Sigmoid colon (tissue), 7 donors: ENCODE data around the gene SPTAN1. TPM values are rescaled to one million over a fixed set of nuclear protein-coding genes. Genes with fewer than 3 reads are reported as not detected.

ENCODE experiments used
- DNase-seq: peaks from one replicate; pipeline ENCODE4 v3.0.0-alpha.2; 2019
- H3K27ac ChIP-seq, 4 donors: fragments of 200-600 bp; sonication (generic); one replicate each; pipeline ENCODE4 v1.5.1; 2016 to 2019; ENCODE audit warnings: mild to moderate bottlenecking in 1 of 4
- H3K27me3 ChIP-seq, 3 donors: fragments of 200-600 bp; sonication (generic); one replicate each; pipeline ENCODE4 v1.5.1; 2019; ENCODE audit warnings: mild to moderate bottlenecking in 1 of 3
- H3K36me3 ChIP-seq, 4 donors: fragments of 200-600 bp; sonication (generic); one replicate each; pipeline ENCODE4 v1.5.1; 2016 to 2019
- H3K4me1 ChIP-seq, 4 donors: fragments of 200-600 bp; sonication (generic); one replicate each; pipeline ENCODE4 v1.5.1; 2017 to 2019
- H3K4me3 ChIP-seq, 4 donors: fragments of 200-600 bp; sonication (generic); one replicate each; pipeline ENCODE4 v1.5.1; 2017 to 2019; ENCODE audit warnings: mild to moderate bottlenecking in 2 of 4, moderate library complexity in 1 of 4
- H3K9me3 ChIP-seq, 4 donors: fragments of 200-600 bp in 3 of 4; sonication (generic) in 3 of 4; one replicate each; pipeline versions ENCODE4 v1.5.1 to v1.6.1; 2013 to 2019
- EP300 ChIP-seq, 4 donors: sonication (generic); formaldehyde crosslinking; IDR thresholded peaks; one replicate each; pipeline ENCODE4 v1.6.1; 2017; ENCODE audit warnings: antibody characterized with exemption in 4 of 4
- POLR2A ChIP-seq, 2 donors: fragments of 450-650 bp; IDR thresholded peaks; one replicate each; pipeline ENCODE4 v1.6.1; 2016; ENCODE audit warnings: antibody characterized with exemption in 2 of 2, mild to moderate bottlenecking in 2 of 2, moderate library complexity in 2 of 2
- POLR2AphosphoS5 ChIP-seq, 4 donors: sonication (generic); formaldehyde crosslinking; IDR thresholded peaks; one replicate each; pipeline ENCODE4 v1.6.1; 2017; ENCODE audit warnings: antibody characterized with exemption in 4 of 4
- WGBS, 2 donors: extraction: QIAGEN DNeasy Blood & Tissue Kit; methylation state at CpG; one replicate each; pipeline ENCODE4 v1.1.7; 2013; 5-methylcytosine and 5-hydroxymethylcytosine counted together
- intact Hi-C: fragments of 100-400 bp; cut with DNase I; formaldehyde crosslinking; loops from one replicate; pipeline ENCODE4 v1.15.1; 2023
- polyA plus RNA-seq, 3 donors: library from polyadenylated mRNA; stranded (reverse); fragments of 200-250 nt; gene quantifications; one replicate each; pipeline ENCODE4 v1.2.3, GENCODE V29; 2013
- total RNA-seq, 4 donors: library from RNA; depleted of rRNA; stranded (reverse); fragments of >200 nt; gene quantifications; one replicate each; pipeline ENCODE4 v1.1.0, GENCODE V29; 2016
- TF ChIP-seq, protein P1 (sequence below), 4 experiments: fragments of 450-650 bp in 3 of 4; fragments of 200-600 bp in 1 of 4; IDR thresholded peaks; one replicate each; pipeline ENCODE4 v1.5.1; 2016 to 2019; ENCODE audit warnings: antibody characterized with exemption in 4 of 4, mild to moderate bottlenecking in 3 of 4, moderate library complexity in 2 of 4
- donor health status: healthy with polysubstance abuse.
- donor health status: Bipolar disorder and iron deficiency.
- donor health status: healthy.

The SPTAN1 gene
- total and polyA plus RNA-seq, 7 donors: 43.5 to 306 (median 154) TPM

DNA sequence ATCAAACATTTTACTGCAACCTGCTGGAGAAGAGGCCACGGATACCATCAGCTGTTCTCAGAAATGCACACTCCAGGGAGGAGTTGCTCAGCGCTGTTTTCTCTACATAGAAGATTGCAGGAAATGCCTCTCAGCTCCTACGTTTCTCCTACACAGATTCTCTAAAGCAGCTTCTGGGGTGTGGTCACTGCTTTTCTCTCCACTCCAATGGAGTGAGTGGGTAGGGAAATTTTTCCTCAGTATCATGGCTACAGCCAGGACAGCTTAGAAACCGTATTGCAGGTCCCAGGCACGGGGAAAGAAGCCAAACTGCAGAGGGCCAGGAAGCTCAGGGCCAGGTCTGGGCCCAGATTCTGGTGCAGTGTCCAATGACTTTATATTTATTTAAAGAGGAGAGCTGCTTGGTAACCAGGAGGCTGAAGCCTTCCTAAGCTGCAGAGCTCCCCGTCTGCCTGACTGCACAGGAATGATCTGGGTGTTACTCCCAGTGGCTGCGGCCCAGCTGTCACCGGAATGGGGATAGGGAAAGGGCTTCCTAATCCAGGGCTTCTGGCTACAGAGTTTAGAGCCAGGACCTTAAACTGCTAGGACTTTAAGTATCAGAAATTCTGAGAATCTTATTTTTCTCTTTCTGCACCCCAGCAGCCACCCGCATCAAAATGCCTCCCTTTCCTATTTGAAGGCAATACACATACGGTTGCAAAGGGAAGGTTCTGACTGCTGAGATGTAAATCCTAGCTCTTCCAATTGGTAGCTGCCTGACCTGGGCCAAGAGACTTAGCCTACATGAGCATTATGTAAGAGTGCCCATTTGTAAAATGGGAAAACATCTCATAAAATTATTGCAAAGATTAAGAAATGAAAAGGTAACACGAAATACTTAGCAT lies 1.4 kb upstream of the SPTAN1 start:
- no peaks in the 10 kb centered on the region for H3K9me3 ChIP-seq
- intact Hi-C loops: loop anchor here (5.0 kb wide), 3 partner anchors 136 to 266 kb away; partner anchors contain the start of genes ENDOG, SET and URM1
- TF ChIP-seq POLR2AphosphoS5 (IDR thresholded peaks at IDR 0.05) (peak in 3 of 4 donors; percentile 15 to 64 (median 51)), POLR2A (IDR thresholded peaks at IDR 0.05) (no peak)
- WGBS, 2 donors: 65 to 72% methylated on average over 11 of the region's 11 CpGs
- no peaks in the 10 kb centered on the region for H3K27me3 ChIP-seq
- peak; percentile 80 for DNase-seq
- H3K4me3 ChIP-seq: peak overlapping the region in 2 of 4 donors; percentile 92 to 100
- H3K36me3 ChIP-seq: no peaks in the 10 kb centered on the region
- peaks cover 0 to 63% (median 58%) of the 10 kb centered on the region in 4 donors for H3K4me1 ChIP-seq
- H3K27ac ChIP-seq: peak overlapping the region; percentile 98 to 100 (median 98)

GRCh38 chr9:128551657-128552152 lies 682 bp upstream of the SPTAN1 start:
- H3K4me3 ChIP-seq: peak overlapping the region; percentile 60 to 100 (median 95)
- DNase-seq: no peak
- H3K27me3 ChIP-seq: no peaks in the 10 kb centered on the region
- TF ChIP-seq POLR2AphosphoS5 (IDR thresholded peaks at IDR 0.05) (peak; percentile 68 to 87 (median 84)), POLR2A (IDR thresholded peaks at IDR 0.05) (peak; percentile 47 to 64), EP300 (IDR thresholded peaks at IDR 0.05) (no peak)
- TF ChIP-seq, protein P1, sequence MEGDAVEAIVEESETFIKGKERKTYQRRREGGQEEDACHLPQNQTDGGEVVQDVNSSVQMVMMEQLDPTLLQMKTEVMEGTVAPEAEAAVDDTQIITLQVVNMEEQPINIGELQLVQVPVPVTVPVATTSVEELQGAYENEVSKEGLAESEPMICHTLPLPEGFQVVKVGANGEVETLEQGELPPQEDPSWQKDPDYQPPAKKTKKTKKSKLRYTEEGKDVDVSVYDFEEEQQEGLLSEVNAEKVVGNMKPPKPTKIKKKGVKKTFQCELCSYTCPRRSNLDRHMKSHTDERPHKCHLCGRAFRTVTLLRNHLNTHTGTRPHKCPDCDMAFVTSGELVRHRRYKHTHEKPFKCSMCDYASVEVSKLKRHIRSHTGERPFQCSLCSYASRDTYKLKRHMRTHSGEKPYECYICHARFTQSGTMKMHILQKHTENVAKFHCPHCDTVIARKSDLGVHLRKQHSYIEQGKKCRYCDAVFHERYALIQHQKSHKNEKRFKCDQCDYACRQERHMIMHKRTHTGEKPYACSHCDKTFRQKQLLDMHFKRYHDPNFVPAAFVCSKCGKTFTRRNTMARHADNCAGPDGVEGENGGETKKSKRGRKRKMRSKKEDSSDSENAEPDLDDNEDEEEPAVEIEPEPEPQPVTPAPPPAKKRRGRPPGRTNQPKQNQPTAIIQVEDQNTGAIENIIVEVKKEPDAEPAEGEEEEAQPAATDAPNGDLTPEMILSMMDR (IDR thresholded peaks at IDR 0.05): no peak
- H3K4me1 ChIP-seq: peaks cover 0 to 69% (median 62%) of the 10 kb centered on the region in 4 donors
- WGBS, 2 donors: 4 to 6% methylated on average over 22 of the region's 22 CpGs
- intact Hi-C loops: loop anchor here (5.0 kb wide), 3 partner anchors 136 to 266 kb away; partner anchors contain the start of genes ENDOG, SET and URM1
- H3K36me3 ChIP-seq: no peaks in the 10 kb centered on the region
- peak overlapping the region; percentile 98 to 100 (median 98) for H3K27ac ChIP-seq
- H3K9me3 ChIP-seq: no peaks in the 10 kb centered on the region

DNA sequence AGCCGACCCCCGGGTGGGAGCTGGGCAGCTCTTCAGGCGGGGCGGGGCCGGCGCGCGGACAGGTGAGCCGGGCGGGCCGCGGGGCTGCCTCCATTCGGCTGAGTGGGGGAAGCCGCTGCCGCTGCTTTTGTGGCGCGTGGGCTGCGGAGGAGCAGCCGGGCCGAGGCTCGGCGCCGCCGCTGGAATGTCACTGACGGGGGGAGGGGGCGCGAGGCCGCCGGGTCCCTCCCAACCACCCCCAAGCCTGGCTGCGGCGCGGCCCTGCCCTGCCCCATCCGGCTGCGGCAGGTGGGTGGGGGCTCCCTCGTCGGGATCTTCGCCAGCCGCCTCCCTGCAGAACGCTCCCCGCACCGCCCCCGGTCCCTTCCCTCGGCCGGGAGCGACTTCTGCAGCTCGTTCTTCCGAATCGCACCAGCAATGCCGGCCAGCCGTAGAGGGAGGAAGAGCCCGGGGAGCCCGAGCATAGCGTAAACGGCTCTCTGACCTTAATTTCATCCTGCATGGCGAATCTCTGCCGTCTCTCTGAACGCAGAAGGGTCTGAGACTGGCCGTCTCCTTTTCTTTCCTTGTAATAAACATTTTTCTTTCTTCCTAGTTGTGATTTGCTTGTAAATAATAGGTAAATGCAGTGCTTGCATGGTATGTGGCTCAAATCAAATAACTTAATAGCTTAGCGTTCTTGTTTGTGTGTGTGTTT lies 505 bp downstream of the SPTAN1 start:
- Histone ChIP-seq H3K4me3 (peak overlapping the region; percentile 86 to 100 (median 95)), H3K27me3 (no peaks in the 10 kb centered on the region), H3K27ac (peak overlapping the region; percentile 98 to 100 (median 98)), H3K4me1 (peaks cover 0 to 78% (median 66%) of the 10 kb centered on the region in 4 donors), H3K9me3 (no peaks in the 10 kb centered on the region), H3K36me3 (no peaks in the 10 kb centered on the region)
- intact Hi-C loops: loop anchor here (5.0 kb wide), 3 partner anchors 134 to 264 kb away; partner anchors contain the start of genes ENDOG, SET and URM1
- TF ChIP-seq, protein P1 (IDR thresholded peaks at IDR 0.05): no peak
- TF ChIP-seq POLR2A (IDR thresholded peaks at IDR 0.05) (no peak), EP300 (IDR thresholded peaks at IDR 0.05) (no peak), POLR2AphosphoS5 (IDR thresholded peaks at IDR 0.05) (no peak)
- WGBS, 2 donors: 0 to 1% methylated on average over 59 of the region's 59 CpGs
- DNase-seq: peak; percentile 79

DNA sequence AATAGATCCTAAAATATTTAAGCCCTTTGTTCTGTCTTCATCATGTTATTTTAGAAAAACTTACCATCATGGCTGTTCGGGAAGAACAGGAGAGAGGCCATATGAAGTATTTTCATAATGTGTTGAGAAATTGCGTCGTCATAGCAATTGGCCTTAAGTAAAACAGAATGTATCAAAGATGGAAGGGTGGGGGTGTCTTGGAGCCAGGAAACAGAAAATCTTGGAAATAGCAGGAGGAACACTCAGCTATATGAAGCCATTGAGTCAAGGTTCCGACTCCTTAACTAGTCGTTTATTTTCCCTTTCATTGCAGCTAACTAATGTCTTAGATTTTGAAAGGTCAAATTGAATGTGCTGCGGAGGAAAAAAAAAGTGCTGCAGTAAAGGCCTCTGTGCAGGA lies 1.3 kb downstream of the SPTAN1 start:
- Histone ChIP-seq H3K4me3 (peak overlapping the region; percentile 86 to 100 (median 95)), H3K4me1 (peaks cover 0 to 82% (median 73%) of the 10 kb centered on the region in 4 donors), H3K9me3 (no peaks in the 10 kb centered on the region), H3K36me3 (no peaks in the 10 kb centered on the region), H3K27ac (peak overlapping the region; percentile 98 to 100 (median 98)), H3K27me3 (no peaks in the 10 kb centered on the region)
- TF ChIP-seq EP300 (IDR thresholded peaks at IDR 0.05) (no peak), POLR2AphosphoS5 (IDR thresholded peaks at IDR 0.05) (peak in 2 of 4 donors; percentile 11 to 22), POLR2A (IDR thresholded peaks at IDR 0.05) (no peak)
- TF ChIP-seq, protein P1 (IDR thresholded peaks at IDR 0.05): no peak
- no peak for DNase-seq
- WGBS, 2 donors: 31 to 38% methylated on average over 6 of the region's 6 CpGs
- intact Hi-C loops: loop anchor here (5.0 kb wide), 3 partner anchors 134 to 264 kb away; partner anchors contain the start of genes ENDOG, SET and URM1
